C4-2B (cell line): Measurements from ENCODE around the gene RGS5.

ENCODE experiments used
- CTCF ChIP-seq: fragments of 450-650 bp; conservative IDR thresholded peaks from 2 replicates; pipeline ENCODE4 v1.5.1; 2017; ENCODE audit warnings: mild to moderate bottlenecking
- ZFX ChIP-seq: fragments of 450-650 bp; IDR thresholded peaks from 2 replicates; pipeline ENCODE4 v1.6.1; 2017

- TF ChIP-seq CTCF, result no peak
- no peak for TF ChIP-seq ZFX
Observed at GRCh38 chr1:163176797-163177196, 25.9 kb downstream of the RGS5 start.
